Heart left ventricle (tissue), 13 donors: ENCODE data around the gene C19orf38.

Experiments used
- CTCF ChIP-seq, 12 donors: fragments of 200-600 bp; sonication (generic) in 4 of 12; IDR thresholded peaks; one replicate each; pipeline versions ENCODE4 v1.5.0 to v1.8.0; 2018 to 2022; ENCODE audit warnings: antibody characterized with exemption in 12 of 12, mild to moderate bottlenecking in 5 of 12
- POLR2A ChIP-seq, 2 donors: fragments of 450-650 bp; IDR thresholded peaks; one replicate each; pipeline ENCODE4 v1.6.1; 2017; ENCODE audit warnings: antibody characterized with exemption in 2 of 2, mild to moderate bottlenecking in 2 of 2, moderate library complexity in 2 of 2
- donor health status: ischemic (EF 13 %, LVEDD 7.1; RV severe dilation, severe dysfunction).
- donor health status: DM: no; HTN: yes; CAD: no.
- donor health status: DM: no; HTN: no; CAD: no.
- donor health status: ischemic (EF 25% LVEDD 6.9; RV normal size, moderate dysfunction).
- donor health status: ischemic (EF 25% LVEDD 5.7; RV mildly dilated, moderate dysfunction).
- donor health status: ischemic (EF 35%, LVEDD 5.7; RV mildly dilated, moderate dysfunction).
- donor health status: nonischemic (EF 11% LVEDD 7.7; RV severe dilation, severe dysfunction).
- donor health status: DM: yes; HTN: yes; CAD: no.
- donor health status: PGD.
- donor health status: ischemic (EF 29% LVEDD 5.4; RV normal size, mild dysfunction).
- donor health status: nonischemic (EF 23%, LVEDD 6.1; RV moderate dilation, normal function).

GRCh38 chr19:10876459-10877240 is 28.4 kb downstream of the C19orf38 start:
- TF ChIP-seq CTCF (IDR thresholded peaks at IDR 0.05): no peak
- TF ChIP-seq POLR2A (IDR thresholded peaks at IDR 0.05): no peak
